Adrenal gland (tissue), 12 donors: ENCODE results near the gene LRRN2. TPM values are rescaled to one million over a fixed set of nuclear protein-coding genes. Genes with fewer than 3 reads are reported as not detected.

Experiments used
- DNase-seq, 7 donors: peaks; one replicate each; pipeline ENCODE4 v3.0.0-alpha.2; 2019 to 2020
- H3K27ac ChIP-seq, 5 donors: fragments of 200-600 bp; sonication (generic) in 4 of 5; 1 replicate in 3 of 5; 2 replicates in 2 of 5; pipeline versions ENCODE4 v1.5.1 to v1.8.0; 2016 to 2020; ENCODE audit warnings: mild to moderate bottlenecking in 1 of 5
- H3K27me3 ChIP-seq: fragments of 200-600 bp; 2 replicates; pipeline ENCODE4 v1.8.0; 2021
- H3K36me3 ChIP-seq, 2 donors: fragments of 200-600 bp; replicated peaks in 1 of 2; 1 replicate in 1 of 2; 2 replicates in 1 of 2; pipeline versions ENCODE4 v1.5.1 to v1.8.0; 2018 to 2022
- H3K4me1 ChIP-seq, 2 donors: fragments of 200-600 bp; replicated peaks in 1 of 2; 1 replicate in 1 of 2; 2 replicates in 1 of 2; pipeline versions ENCODE4 v1.5.1 to v1.8.0; 2018 to 2021
- H3K4me3 ChIP-seq, 4 donors: fragments of 200-600 bp; sonication (generic) in 3 of 4; one replicate each; pipeline ENCODE4 v1.5.1; 2016 to 2018
- H3K9me3 ChIP-seq, 3 donors: fragments of 200-600 bp; sonication (generic) in 1 of 3; replicated peaks in 1 of 3; 1 replicate in 2 of 3; 2 replicates in 1 of 3; pipeline versions ENCODE4 v1.5.1 to v1.8.0; 2016 to 2021
- POLR2A ChIP-seq, 2 donors: fragments of 450-650 bp; IDR thresholded peaks; one replicate each; pipeline ENCODE4 v1.6.1; 2017; ENCODE audit warnings: antibody characterized with exemption in 2 of 2, mild to moderate bottlenecking in 2 of 2, moderate library complexity in 1 of 2
- WGBS, 4 donors: extraction: QIAGEN DNeasy Blood & Tissue Kit in 2 of 4; methylation state at CpG; one replicate each; pipeline versions ENCODE4 v1.1.5 to v1.1.7; 2013 to 2017; 5-methylcytosine and 5-hydroxymethylcytosine counted together
- intact Hi-C, 2 donors: fragments of 100-400 bp; cut with DNase I; formaldehyde crosslinking; loops; one replicate each; pipeline versions ENCODE4 v1.14.1 to v1.15.0; 2022 to 2023
- polyA plus RNA-seq, 3 donors: library from polyadenylated mRNA; stranded (reverse); fragments of 200-250 nt in 2 of 3; fragments of 350-450 nt in 1 of 3; fragmentation: Illumina TruSeq in 1 of 3; extraction: RNeasy Lipid Tissue Mini Kit (QIAGEN cat#74804) in 1 of 3; gene quantifications; one replicate each; pipeline ENCODE4 v1.2.3, GENCODE V29; 2013 to 2014
- total RNA-seq, 9 donors: library from RNA; depleted of rRNA in 4 of 9; stranded (reverse); fragments of >200 nt in 4 of 9; fragments of 120-200 nt in 1 of 9; fragmentation: NEBNext Ultra II Directional in 1 of 9; extraction: Animal tissue kit (Norgen Biotek cat#: 25700) in 1 of 9; gene quantifications; one replicate each; pipeline versions ENCODE4 v1.1.0 to v1.2.4, GENCODE V29; 2013 to 2023
- TF ChIP-seq, protein P1 (sequence below), 6 experiments: fragments of 450-650 bp in 4 of 6; fragments of 200-600 bp in 2 of 6; sonication (generic) in 1 of 6; IDR thresholded peaks; 1 replicate in 5 of 6; 2 replicates in 1 of 6; pipeline versions ENCODE4 v1.5.1 to v1.8.0; 2016 to 2021; ENCODE audit warnings: antibody characterized with exemption in 6 of 6, mild to moderate bottlenecking in 2 of 6, moderate library complexity in 1 of 6
- donor health status: healthy with polysubstance abuse.
- donor health status: Bipolar disorder and iron deficiency.
- donor health status: DM: yes; HTN: yes; CAD: no.
- donor health status: DM: no; HTN: no; CAD: no.
- donor health status: DM: no; HTN: no; CAD: no.
- donor health status: DM: yes; HTN: yes; CAD: no.

Gene LRRN2
- total and polyA plus RNA-seq, 12 donors, result 1.1 to 8.7 (median 3.2) TPM

DNA sequence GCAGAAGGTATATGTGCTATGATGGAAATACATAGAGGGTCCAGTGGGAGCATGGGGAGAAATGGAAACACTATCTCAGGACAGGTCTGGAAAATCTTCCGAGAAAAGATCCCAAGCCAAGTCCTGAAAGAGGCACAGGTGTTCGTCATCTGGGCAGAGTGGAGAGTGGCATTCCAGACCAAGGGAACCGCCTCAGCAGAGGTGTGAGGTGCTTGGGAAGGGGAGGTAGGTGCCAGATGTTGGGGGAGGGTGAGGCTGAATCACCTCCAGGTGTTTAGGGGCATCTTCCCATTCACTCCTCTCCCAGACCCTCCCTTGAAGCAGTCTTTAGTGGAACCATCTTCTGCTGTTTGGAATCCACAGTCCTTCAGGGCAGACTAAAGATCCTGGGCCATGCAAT lies 23.5 kb upstream of the LRRN2 start:
- DNase-seq, result no peak
- H3K9me3 ChIP-seq, result no peaks in the 10 kb centered on the region
- WGBS, 4 donors, result 80 to 95% (median 88%) methylated on average over 3 of the region's 3 CpGs
- no peak overlapping the region for H3K4me3 ChIP-seq
- no peak overlapping the region for H3K27ac ChIP-seq
- H3K36me3 ChIP-seq, result no peaks in the 10 kb centered on the region
- intact Hi-C loops, result no loop called here
- TF ChIP-seq, protein P1, sequence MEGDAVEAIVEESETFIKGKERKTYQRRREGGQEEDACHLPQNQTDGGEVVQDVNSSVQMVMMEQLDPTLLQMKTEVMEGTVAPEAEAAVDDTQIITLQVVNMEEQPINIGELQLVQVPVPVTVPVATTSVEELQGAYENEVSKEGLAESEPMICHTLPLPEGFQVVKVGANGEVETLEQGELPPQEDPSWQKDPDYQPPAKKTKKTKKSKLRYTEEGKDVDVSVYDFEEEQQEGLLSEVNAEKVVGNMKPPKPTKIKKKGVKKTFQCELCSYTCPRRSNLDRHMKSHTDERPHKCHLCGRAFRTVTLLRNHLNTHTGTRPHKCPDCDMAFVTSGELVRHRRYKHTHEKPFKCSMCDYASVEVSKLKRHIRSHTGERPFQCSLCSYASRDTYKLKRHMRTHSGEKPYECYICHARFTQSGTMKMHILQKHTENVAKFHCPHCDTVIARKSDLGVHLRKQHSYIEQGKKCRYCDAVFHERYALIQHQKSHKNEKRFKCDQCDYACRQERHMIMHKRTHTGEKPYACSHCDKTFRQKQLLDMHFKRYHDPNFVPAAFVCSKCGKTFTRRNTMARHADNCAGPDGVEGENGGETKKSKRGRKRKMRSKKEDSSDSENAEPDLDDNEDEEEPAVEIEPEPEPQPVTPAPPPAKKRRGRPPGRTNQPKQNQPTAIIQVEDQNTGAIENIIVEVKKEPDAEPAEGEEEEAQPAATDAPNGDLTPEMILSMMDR (IDR thresholded peaks at IDR 0.05), result no peak
- no peak for TF ChIP-seq POLR2A (IDR thresholded peaks at IDR 0.05)
- H3K4me1 ChIP-seq, result no peaks in the 10 kb centered on the region
- H3K27me3 ChIP-seq, result peaks cover 21% of the 10 kb centered on the region

DNA sequence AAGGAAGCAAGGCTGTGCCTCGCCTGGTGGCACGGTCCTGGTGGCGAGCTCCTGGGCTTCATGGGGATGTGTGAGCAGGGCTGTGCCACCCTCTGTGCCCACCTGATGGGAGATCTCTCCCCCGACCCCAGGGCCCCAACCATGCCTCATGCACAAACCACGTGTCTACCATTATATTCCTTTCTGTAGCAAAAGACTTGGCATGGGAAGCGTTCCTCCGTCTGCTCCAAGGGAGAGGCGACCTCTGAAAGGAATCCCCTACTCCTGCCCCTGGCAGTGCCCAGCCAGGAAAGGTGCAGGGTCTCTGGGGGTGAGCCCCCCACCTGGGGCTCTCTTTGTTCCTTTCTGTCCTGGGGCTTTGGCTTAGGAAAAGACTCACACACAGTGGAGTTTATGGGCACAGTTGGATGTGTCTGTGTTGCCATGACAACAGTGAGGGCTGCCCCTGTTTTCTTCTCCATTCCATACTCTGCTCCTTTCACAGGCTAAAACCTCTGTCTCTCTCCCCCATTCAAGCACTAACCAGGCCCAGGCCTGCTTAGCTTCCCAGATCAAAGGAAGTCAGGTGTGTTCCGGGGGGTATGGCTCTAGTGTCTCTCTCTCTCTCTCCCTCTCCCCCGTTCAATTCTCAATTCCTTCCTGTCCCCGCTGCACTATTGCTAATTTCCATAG lies 21.4 kb upstream of the LRRN2 start:
- TF ChIP-seq POLR2A (IDR thresholded peaks at IDR 0.05), result no peak
- TF ChIP-seq, protein P1 (IDR thresholded peaks at IDR 0.05), result no peak
- Histone ChIP-seq H3K9me3 (no peaks in the 10 kb centered on the region), H3K4me3 (no peak overlapping the region), H3K36me3 (no peaks in the 10 kb centered on the region), H3K4me1 (no peaks in the 10 kb centered on the region), H3K27ac (no peak overlapping the region), H3K27me3 (peaks cover 13% of the 10 kb centered on the region)
- no peak for DNase-seq
- 57 to 64% (median 63%) methylated on average over 11 of the region's 11 CpGs for WGBS, 4 donors
- intact Hi-C loops, result no loop called here

DNA sequence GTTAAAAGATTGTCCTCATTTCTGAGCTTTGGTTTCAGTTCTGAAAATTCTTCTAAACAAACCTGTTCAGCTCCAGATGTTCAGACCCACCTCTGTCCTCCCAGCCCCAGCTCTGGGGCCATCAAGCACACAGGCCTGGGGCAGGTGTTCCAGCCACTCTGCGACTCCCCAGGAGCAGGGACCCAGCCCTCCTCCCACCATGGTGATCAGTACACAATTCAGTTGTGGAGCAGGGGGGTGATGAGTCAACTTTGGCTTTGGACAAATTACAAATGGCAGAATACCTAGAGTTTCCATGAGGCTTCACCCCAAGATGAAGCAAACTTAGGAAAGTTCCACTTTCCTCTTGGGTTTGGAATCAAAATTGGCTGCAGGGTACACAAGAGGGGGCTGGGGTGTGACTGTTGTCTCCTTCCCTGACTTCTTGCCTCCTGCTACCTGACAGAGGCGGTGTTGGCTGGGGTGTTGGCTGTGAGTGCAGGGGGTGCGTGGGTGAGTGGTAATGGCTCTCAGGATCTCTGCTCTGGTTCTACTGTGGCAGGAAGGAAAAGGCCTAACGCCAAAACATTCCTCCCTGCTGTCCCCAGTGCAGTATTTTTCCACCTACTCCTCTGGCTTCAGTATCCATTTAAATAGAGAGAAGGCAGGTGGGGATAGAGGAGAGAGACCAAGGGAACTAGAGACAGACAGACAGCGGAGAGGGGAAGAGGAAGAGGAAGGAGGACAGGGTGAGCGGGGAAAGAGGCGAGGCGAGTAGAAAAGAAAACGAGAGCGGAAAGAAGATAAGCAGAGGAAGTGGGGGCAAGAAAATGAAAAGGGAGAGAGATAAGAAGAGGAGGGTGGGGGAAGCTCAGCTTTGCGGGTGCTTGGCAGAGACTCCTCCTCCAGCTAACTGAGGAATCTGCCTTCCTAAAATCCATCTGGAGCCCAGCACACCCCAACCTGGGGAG lies 20.6 kb upstream of the LRRN2 start:
- no peak for TF ChIP-seq POLR2A (IDR thresholded peaks at IDR 0.05)
- TF ChIP-seq, protein P1 (IDR thresholded peaks at IDR 0.05), result no peak
- 56 to 70% (median 57%) methylated on average over 10 to 11 of the region's 11 CpGs for WGBS, 4 donors
- no peaks in the 10 kb centered on the region for H3K36me3 ChIP-seq
- intact Hi-C loops, result no loop called here
- H3K4me1 ChIP-seq, result no peaks in the 10 kb centered on the region
- no peak for DNase-seq
- H3K27me3 ChIP-seq, result peaks cover 5% of the 10 kb centered on the region
- no peaks in the 10 kb centered on the region for H3K9me3 ChIP-seq
- no peak overlapping the region for H3K4me3 ChIP-seq
- no peak overlapping the region for H3K27ac ChIP-seq

DNA sequence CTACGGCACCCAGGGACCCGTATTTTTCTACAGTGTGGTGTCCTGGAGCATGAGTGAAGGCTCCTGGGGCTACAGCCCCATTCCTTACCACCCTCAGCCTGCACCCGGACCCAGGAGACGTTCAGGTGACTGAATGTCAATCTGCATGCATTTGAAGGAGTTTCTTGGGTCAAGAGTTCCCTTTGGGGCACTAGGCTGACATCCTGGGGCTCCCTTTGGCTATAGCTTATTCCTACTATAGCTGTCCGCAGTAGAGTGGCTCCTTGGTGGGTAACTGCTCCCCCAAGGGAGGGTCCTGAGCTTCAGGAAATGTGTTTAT lies 19.9 kb upstream of the LRRN2 start:
- no peaks in the 10 kb centered on the region for H3K9me3 ChIP-seq
- no peak for DNase-seq
- H3K4me3 ChIP-seq, result no peak overlapping the region
- no peaks in the 10 kb centered on the region for H3K36me3 ChIP-seq
- no peaks in the 10 kb centered on the region for H3K4me1 ChIP-seq
- H3K27ac ChIP-seq, result no peak overlapping the region
- H3K27me3 ChIP-seq, result peaks cover 2% of the 10 kb centered on the region
- intact Hi-C loops, result no loop called here
- TF ChIP-seq POLR2A (IDR thresholded peaks at IDR 0.05), result no peak
- TF ChIP-seq, protein P1 (IDR thresholded peaks at IDR 0.05), result no peak
- 70 to 88% (median 84%) methylated on average over 2 to 5 of the region's 5 CpGs for WGBS, 4 donors
